ENCODE results near the gene PCSK7. TPM values are rescaled to one million over a fixed set of nuclear protein-coding genes. Genes with fewer than 3 reads are reported as not detected.
"Not testable (repeated sequence)": the region's sequence is repeated elsewhere in the genome, so short reads cannot be mapped to it uniquely, and the experiment has no call there.

Gene PCSK7
- polyA plus RNA-seq, 10 donors = 17.8 to 33.1 (median 22.9) TPM

DNA sequence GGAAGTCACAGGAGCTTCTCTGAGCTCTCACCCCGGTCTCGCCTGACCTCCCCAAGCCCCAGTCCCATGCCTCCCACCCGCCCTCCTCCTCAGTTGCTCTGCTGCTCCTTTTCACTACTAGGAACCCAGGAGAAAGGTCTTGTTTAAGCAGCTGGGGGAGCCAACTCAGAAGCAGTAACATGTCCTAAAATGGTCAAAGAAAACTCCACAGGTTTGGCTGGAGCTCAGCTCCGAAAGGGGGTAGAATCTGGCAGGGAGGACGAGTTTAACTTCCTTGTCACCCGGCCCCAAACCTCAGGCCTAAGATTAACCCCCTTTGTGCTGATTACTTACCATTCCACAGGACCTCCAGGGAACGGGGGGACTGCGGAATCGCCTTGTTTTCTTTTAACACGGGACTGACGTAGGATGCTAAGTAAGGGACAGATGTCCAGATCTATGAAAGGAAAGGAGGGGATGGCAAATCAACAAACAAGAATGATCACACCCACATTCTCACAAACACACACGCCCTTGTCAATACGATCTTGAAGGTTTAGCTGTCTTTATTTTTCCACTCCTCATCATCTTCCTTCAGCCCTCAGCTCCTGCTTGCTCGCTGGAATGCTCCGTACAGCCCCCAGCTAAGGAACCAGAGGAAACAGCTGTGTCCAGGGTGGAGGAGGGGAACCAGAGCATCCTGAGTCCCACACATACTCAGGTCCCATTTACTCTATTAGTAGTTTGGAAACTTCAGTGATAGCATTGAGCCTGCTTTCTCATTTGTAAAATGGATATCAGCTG is 13.5 kb downstream of the PCSK7 start:
- no peak for DNase-seq

DNA sequence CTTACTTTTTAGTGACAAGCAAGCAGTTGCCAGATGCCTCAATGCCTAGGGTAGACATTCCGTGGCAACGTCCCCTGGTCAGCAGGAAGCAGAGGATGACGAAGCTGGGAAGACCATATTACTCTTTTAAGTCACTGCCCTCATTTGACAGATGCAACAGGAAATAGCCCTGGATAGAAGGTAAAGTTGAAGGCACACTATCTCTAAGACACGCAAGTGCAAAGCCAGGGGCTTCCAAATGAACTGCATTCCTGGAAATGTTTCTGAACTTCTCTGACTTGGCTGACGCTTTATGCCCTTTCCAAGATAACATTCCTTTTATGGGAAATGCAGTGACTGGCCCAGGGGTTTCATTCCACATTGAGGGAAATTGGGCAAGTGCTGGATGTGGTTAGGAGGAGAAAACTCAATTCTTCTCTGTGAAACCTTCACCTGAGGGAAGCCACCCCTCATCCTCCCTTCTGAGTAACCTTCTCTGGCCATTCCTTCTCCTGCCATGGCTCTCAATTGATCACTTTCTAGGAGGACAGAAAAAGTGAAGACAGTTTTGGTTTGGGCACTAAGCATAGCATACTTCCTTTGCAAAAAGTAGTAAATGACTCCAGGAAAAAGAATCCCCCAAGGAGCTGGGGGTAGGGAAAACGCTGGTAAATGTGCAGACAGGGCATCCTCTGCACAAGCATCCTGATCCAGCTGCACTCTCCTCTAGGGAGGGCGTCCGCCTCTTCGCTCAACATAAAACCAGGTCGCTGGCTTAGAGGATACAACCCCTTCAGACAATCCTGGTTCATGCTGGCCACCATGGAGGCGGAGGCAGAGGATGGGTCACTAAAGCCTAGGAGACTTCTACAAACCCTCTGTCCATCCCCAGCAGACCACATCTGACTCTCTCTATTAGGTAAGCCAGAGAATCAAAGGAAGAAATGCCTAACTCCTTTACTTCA is 14.5 kb downstream of the PCSK7 start:
- peak in 1 of 3 donors; percentile 22 for DNase-seq

DNA sequence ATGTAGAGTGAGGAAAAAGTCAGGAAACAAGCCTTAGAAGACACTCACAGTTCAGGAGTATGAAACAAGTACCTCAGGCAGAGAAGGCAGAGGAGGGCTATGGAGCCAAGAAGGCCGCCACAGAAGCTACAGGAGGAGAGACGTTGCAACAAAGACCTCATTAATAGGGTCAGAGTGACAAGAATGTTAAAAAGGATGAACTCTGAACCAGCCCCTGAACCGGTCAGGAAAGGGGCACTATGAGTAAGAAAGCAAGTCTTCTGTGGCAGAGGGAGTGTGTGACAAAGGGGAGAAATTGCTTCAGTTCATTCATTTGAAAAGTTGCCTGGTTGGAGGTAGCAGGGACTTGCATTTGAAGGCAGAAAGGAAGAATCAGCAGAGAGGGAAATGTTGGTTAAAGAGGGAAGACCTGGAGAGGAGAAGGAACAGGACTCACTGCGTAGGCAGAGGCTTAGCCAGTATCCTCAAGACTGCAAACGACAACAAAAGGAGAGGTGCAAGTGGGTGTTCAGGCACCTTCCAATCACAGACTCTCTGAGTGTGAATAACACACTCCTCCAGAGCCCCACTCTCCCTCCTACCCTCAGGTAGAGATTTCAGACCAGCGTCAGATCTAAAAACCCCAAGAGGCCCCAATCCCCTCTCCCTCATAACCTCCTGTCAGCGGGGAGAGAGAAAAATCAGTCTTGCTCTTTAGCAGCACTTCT is 17.3 kb downstream of the PCSK7 start:
- DNase-seq = no peak

DNA sequence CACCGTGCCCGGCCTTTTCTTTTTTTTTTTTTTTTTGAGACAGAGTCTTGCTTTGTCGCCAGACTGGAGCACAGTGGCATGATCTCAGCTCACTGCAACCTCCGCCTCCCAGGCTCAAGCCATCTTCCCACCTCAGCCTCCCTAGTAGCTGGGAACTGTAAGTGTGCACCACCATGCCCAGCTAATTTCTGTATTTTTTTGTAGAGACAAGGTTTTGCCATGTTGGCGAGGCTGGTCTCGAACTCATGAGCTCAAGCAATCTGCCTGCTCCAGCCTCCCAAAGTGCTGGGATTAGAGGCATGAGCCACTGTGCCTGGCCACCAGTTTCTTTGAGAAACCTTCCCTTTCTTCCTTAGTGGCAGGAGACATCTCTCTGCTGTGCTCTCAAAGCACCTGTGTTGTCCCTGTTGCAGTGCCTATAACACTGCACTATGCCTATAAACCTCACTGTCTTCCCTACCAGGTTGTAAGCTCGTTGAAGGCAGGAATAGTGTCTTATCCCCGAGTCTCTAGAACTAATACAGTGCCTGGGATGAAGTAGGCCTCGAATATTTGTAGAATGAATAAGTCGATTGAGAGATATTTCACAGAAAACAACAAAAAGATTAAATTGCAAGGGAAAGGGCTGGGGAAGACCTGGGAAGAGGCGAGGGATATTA is 19.0 kb downstream of the PCSK7 start:
- DNase-seq = no peak

DNA sequence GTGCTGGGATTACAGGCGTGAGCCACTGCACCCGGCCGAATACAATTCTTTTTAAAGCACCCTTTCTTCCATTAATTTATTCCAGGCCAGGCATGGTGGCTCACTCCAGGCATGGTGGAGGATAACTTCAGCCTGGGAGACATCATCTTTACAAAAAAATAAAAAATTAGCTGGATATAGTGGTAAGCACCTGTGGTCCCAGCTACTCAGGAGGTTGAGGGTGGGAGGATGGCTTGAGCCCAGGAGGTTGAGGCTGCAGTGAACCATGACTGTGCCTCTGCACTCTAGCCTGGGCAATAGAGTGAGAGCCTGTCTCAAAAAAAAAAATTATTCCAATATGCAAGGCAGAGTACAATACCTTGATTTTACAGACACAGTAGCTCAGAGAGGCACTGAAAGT is 21.3 kb downstream of the PCSK7 start:
- no peak for DNase-seq

DNA sequence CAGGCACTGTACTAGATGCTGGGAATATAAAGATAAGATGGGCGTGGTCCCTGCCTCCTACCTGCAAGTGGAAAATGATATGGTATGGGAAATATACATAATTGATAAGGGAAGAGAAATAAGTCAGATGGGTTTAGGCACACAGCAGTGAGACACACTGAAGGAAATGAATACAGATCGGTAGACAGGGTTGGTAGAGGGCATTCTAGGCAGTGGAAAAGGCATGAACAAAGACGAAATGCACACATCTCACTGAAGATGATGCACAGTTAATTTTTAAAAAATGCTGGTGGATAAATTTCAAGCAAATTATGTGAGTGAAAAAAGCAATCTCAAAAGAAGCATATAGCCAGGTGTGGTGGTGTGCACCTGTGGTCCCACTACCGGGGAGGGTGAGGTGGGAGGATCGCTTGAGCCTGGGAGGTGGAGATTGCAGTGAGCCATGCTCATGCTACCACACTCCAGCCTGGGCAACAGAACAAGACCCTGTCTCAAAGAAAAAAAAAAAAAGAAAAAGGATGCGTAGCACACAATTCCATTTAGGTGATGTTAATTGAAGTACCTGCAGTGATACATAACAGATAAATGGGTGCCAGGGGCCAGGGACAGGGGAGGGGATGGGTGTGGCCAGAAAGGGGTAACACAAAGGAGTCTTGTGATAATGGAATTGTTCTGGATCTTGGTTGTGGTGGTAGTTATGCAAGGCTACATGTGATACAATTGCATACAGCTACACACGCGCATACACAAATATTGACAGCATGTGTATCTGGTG is 22.3 kb downstream of the PCSK7 start:
- not testable (repeated sequence) for DNase-seq

DNA sequence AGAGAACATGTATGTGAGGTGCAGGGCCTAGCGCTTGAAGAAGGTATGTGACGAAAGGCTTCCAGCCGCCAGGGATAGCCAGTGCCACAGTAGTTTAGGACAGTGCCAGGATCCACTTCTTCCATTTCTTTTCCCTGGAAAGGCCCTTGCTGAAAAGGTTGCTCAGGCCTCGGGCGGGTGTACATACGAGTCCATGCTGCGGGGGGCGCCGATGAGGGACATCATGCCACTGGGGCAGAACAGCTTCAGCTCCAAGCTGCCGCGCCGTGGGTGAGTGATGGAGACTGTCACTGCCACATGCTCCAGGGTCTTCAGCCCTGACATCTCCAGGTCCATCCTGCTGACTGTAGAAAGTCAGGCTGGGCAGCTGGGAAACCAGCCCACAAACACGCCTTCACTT is 23.2 kb downstream of the PCSK7 start:
- DNase-seq = not testable (repeated sequence)

DNA sequence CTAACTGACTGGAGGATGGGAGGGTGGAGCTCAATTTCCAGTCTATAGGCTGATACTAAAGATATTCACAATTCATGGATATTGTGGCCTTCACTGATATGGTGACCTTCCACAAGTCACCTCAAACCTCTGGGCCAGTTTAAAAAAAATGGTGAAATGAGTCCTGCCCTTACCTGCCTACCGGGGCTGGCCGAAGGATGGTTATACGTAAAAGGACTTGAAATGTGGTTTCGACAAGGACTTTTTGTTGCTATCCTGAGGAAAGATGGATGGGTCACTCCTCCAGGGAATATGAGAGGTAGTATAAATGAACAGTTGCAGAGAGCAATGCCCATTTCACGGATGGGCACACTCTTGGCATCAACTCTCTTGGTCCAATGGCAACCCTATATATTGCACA is 24.4 kb downstream of the PCSK7 start:
- DNase-seq = not testable (repeated sequence)

DNA sequence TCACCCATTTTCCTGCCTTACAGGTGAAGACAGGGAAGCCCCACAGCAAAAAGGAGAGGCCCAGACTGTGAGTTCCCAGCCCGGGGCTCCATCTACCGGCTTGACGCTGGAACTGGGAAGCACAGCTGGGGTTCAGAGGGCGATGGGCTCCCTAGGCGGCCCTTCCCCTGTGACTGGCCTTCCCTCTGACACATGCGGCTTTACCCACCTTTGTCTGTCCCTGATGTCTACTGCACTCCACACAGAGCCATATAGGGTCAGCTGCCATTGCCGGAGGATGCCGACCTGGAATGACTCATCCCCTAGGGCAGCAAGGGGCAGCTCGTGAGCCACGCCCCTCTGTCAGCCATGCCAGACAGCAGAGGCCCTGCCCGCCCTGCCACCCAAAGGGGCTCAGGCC is 25.0 kb downstream of the PCSK7 start:
- not testable (repeated sequence) for DNase-seq

DNA sequence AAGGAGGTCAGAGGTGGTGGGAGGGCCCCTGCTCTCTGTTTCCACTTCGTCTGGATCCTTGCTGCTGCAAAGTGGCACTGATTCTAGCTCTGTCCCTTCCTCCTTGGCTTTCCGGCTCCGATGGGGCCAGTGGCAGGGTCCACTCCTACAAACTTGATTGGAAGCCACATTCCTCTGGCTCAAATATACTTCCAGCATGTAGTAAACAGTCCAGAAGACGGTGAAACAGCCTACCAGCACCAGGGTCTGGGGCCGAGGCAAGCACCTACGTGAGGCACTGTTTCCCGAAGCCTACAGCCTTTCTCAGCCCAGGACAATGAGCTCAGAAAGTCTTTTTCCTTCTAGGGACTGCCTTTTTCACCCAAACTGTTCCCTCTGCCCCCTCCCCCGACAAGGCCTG is 25.8 kb downstream of the PCSK7 start:
- not testable (repeated sequence) for DNase-seq

DNA sequence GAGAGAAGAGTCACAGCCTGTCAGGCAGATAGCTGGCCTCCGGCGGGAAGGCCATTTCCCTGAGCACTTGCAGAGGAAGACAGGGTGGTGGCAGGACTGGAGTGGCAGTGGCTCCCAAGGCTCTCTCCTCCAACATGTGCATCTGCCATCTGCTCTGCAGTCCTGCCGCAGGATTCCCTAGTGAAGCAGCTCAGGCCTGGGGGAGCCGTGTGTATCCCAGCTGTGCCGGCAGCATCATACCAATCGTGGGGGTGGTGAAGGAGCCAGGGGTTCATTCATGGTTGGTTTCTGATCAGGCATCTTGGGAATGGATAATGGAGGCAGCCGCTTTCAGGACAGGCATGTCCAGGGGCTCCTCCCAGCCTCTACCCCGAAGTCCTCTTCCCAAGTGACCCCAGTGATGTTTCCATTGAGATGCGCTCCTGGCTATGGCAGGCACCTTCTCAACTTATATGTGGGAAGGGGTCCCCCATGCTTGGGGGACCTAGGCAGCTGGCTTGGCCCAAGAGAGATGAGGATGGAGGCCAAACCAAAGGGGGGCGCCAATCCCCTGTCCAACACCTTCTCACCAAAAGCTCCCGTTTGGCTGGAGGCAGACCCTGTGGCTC is 26.6 kb downstream of the PCSK7 start:
- no peak for DNase-seq

DNA sequence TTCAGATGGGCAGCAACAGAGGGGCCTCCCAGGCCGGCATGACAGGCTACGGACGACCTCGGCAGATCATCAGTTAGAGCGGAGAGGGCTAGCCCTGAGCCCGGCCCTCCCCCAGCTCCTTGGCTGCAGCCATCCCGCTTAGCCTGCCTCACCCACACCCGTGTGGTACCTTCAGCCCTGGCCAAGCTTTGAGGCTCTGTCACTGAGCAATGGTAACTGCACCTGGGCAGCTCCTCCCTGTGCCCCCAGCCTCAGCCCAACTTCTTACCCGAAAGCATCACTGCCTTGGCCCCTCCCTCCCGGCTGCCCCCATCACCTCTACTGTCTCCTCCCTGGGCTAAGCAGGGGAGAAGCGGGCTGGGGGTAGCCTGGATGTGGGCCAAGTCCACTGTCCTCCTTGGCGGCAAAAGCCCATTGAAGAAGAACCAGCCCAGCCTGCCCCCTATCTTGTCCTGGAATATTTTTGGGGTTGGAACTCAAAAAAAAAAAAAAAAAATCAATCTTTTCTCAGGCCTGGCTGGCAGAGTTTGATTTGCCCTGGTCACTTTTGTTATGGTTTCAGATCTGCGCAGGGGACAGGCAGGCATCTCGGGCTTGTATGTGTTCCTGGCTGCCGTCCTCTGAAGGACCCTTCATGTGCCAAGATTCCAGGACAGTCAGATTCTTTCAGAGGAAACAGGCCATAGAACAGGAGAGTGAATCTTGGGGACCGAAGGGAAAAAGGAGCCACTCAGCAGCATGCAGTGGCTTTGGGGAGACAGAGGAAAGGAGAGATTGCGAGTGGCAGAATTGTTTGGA is 27.4 kb downstream of the PCSK7 start:
- DNase-seq = no peak

DNA sequence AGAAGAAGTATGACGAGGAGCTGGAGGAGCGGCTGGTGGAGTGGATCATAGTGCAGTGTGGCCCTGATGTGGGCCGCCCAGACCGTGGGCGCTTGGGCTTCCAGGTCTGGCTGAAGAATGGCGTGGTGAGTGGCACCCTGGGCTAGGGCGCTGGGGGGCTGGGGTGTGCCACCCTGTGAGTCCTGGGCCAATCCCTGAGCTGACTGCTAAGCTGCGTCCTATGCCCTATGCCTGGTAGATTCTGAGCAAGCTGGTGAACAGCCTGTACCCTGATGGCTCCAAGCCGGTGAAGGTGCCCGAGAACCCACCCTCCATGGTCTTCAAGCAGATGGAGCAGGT is 28.8 kb downstream of the PCSK7 start:
- DNase-seq = no peak

DNA sequence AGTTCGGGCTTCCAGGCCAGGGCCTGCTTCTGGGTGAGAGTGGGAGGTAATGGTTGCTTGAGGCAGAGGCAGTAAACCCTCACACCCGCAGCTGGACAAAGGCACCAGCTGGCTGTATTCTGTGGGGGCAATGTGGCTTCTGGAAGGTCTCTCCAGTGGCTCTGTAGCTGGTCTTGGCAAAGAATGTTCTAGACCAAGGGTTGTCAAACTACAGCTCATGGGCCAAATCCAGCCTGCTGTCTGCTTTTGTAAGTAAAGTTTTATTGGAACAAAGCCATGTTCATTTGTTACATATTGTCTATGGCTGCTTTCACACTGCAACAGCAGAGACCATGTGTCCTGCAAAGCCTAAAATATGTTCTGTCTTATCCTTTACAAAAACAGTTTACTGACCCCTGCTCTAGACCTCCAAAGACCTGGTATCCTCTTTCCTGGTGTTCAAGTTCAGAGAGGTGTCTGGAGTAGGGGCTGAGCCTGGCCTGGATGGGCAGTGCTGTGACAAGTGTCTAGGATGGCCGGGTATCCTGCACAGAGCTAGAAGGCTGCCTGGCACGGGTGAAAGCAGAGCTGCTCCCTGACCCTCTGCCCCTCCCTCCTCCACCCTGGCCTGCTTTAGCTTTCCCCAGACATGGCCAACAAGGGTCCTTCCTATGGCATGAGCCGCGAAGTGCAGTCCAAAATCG is 29.3 kb downstream of the PCSK7 start:
- no peak for DNase-seq

DNA sequence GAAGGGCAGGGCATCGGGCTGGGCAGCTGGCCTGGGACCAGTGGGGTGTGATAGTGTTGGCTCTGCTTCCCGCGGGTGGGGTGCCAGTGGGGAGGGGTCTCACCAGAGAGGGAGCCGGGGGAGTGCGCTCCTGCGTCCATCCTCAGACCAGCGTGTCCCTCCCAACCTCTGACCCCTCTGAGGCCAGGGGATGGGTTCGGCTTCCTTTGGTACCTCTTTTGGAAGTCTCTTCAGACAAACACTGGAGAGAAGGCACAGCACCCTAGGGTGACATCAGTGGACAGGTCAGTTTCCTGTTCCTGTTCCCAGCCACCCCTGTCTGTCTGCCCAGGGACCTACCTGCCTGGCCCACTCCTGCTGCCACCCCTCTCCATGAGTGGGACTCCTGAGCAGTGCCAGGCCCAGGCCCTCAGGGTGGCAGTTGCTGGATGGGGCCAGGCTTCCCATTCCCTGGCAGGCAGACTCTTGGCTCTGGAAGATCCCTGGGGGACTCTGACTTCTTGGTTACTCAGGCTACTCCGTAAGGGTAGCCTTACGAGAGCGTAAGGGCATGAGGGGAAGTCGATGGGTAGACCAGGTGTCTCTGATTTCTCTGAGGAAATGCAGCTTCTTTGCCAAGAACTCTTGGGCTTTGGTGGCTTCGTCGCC is 30.1 kb downstream of the PCSK7 start:
- DNase-seq = no peak

DNA sequence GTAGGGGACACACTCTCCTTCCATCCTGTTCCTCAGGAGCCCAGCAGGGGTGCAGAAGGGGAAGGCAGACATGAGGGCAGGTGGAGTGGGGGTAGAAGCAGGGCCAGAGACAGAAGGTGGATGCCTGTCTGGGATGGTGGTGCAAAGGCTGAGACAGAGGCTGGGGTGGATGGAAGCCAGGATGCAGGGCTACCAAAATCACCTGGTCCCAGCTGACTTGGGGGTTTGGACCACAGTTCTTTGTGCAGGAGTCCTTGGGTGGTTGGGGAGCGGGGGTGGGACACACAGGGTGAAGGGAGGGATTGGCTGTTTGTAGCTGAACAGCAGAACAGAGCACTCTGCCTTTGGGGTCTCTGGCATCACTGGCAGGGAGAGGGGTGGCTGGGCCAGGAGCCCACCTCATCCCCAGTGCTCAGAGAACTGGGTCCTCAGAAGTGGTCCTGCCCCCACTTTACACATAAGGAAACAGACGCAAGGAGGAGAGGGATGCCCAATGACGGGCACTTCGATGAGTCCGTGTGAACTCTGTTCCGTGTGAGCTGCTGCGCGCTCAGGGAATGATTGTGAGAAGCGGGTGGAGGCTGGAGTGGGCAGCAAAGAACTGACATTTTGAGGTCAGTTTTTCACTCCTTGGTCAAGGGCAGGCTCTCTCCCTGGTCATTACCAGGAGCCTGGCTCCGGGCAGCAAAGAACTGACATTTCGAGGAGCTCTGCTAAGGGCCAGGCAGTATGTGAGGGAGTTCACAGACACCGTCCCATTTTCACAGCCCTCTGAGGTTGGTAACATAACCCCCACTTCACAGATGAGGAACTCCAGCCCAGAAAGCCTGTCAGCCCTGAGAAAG is 30.8 kb downstream of the PCSK7 start:
- DNase-seq = no peak
